Epithelial cell of umbilical artery (primary cell): ENCODE measurements around the gene NPIPA2. TPM values are rescaled to one million over a fixed set of nuclear protein-coding genes. Genes with fewer than 3 reads are reported as not detected.

ENCODE experiments used
- total RNA-seq: library from RNA; depleted of rRNA; stranded (reverse); fragments of >200 nt; gene quantifications from 2 replicates; pipeline ENCODE4 v1.2.3, GENCODE V29; 2014

The NPIPA2 gene
- 0.32 and 2.1 TPM in 2 replicates for total RNA-seq

DNA sequence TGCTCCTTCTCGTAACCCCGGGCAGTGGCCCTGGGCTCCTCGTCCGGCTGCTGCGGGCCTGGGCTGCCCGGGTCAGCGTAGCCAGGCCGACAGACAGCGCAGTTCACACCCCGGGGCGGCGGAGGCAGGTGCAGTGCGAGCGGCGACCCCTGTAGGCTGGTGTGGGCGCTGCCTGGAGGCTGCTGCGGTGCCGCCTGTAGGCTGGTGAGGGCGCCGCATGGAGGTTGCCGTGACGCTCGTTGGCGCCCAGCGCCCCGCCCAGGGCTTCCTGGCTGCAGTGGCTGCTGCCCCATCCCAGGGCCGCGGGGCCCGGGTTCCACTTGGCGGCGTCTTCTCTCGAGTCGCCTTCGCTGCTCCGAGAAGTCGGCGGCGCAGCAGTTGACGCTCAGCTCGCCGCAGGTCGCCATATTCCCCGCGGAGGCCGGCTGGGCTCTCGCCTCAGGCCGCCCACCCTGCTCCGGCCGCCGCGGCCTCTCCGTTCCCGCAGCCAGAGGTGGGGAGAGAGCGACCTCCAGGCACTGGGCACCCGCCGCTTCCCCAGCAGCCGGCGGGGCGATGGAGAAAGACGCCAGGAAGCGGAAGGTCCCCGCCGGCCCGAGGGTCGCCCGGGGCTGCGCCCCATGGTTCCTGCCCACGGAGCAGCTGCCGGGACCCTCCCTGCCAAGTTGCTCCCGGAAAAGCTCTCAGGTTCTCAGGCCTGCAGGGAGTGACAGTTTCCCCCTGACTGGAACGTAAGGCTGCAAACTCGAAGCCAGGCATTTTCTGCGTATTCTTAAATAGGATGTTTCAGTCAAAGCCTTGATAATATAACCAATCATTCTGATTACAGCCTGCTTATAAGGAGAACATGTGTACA lies at the start of gene NPIPA2:
TSS of gene NPIPA2 (plus strand) at position 261 of the 856 bp plus-strand sequence. CDS start 5,533 bp downstream, outside the sequence.

DNA sequence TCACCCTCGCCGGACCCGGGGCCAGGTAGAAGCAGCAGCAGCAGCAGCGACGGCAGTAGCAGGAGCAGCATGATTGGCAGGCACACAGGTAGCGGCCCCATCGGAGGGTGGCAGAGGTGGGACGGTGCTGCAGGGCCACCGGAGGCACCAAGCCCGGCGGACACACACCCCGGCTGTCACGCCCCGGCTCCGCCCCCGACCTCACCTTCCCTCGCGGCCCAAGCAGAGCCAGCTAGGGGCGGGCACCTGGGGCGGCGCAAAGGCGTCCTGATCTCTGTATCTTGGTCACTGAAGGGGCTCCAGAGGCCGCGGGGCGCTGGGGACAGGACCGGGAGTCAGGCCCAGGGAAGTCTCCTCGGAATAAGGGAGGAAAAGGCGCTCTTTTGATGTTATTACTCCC lies 48.2 kb upstream of the NPIPA2 start, which contains the start of gene PLA2G10:
TSS of gene PLA2G10 (minus strand) at position 180 of the 400 bp plus-strand sequence. CDS start at position 101, 79 bp downstream.

DNA sequence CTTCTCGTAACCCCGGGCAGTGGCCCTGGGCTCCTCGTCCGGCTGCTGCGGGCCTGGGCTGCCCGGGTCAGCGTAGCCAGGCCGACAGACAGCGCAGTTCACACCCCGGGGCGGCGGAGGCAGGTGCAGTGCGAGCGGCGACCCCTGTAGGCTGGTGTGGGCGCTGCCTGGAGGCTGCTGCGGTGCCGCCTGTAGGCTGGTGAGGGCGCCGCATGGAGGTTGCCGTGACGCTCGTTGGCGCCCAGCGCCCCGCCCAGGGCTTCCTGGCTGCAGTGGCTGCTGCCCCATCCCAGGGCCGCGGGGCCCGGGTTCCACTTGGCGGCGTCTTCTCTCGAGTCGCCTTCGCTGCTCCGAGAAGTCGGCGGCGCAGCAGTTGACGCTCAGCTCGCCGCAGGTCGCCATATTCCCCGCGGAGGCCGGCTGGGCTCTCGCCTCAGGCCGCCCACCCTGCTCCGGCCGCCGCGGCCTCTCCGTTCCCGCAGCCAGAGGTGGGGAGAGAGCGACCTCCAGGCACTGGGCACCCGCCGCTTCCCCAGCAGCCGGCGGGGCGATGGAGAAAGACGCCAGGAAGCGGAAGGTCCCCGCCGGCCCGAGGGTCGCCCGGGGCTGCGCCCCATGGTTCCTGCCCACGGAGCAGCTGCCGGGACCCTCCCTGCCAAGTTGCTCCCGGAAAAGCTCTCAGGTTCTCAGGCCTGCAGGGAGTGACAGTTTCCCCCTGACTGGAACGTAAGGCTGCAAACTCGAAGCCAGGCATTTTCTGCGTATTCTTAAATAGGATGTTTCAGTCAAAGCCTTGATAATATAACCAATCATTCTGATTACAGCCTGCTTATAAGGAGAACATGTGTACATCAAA lies 38.9 kb upstream of the NPIPA2 start, which contains the start of gene NPIPA3:
TSS of gene NPIPA3 (plus strand) at position 256 of the 856 bp plus-strand sequence. CDS start 5,533 bp downstream, outside the sequence.

Other genes starting within 250 kb of the NPIPA2 start
- gene PARN, start 112.3 kb upstream of the NPIPA2 start, total RNA-seq, result 19.2 and 24.8 TPM in 2 replicates
- gene BFAR, start 109.6 kb upstream of the NPIPA2 start, total RNA-seq, result 128 and 142 TPM in 2 replicates
- not detected in 2 replicates for gene PLA2G10, start 48.2 kb upstream of the NPIPA2 start, total RNA-seq
- gene NPIPA3, start 39.1 kb upstream of the NPIPA2 start, total RNA-seq, result 0.32 and 2.1 TPM in 2 replicates
- 91.3 and 163 TPM in 2 replicates for gene NOMO1, start 91.2 kb downstream of the NPIPA2 start, total RNA-seq
- 12.3 and 29.9 TPM in 2 replicates for gene NPIPA1, start 194.9 kb downstream of the NPIPA2 start, total RNA-seq
- 61.1 and 81.3 TPM in 2 replicates for gene PDXDC1, start 232.5 kb downstream of the NPIPA2 start, total RNA-seq